Mononuclear cell (primary cell): ENCODE results near the gene PSG1. TPM values are rescaled to one million over a fixed set of nuclear protein-coding genes. Genes with fewer than 3 reads are reported as not detected.
"Not testable (repeated sequence)": the region's sequence is repeated elsewhere in the genome, so short reads cannot be mapped to it uniquely, and the experiment has no call there.

Experiments
- H3K27me3 ChIP-seq: 2 replicates; pipeline ENCODE4 v1.6.0; 2011; ENCODE audit warnings: low read length, control low read depth; ENCODE audit not compliant: insufficient read depth
- H3K4me1 ChIP-seq: 2 replicates; pipeline ENCODE4 v1.5.1; 2011; ENCODE audit warnings: mild to moderate bottlenecking, low read length, control low read depth; ENCODE audit not compliant: insufficient read depth
- H3K4me3 ChIP-seq: 2 replicates; pipeline ENCODE4 v1.5.1; 2011; ENCODE audit warnings: mild to moderate bottlenecking, low read length, moderate library complexity
- H3K9me3 ChIP-seq: 2 replicates; pipeline ENCODE4 v1.5.1; 2011; ENCODE audit warnings: low read depth, mild to moderate bottlenecking, control low read depth, low read length
- total RNA-seq: library from RNA; depleted of rRNA; stranded (reverse); fragments of >200 nt; gene quantifications from one replicate; pipeline ENCODE4 v1.2.3, GENCODE V29; 2012

Gene PSG1
- total RNA-seq, 1 donor, result not detected

DNA sequence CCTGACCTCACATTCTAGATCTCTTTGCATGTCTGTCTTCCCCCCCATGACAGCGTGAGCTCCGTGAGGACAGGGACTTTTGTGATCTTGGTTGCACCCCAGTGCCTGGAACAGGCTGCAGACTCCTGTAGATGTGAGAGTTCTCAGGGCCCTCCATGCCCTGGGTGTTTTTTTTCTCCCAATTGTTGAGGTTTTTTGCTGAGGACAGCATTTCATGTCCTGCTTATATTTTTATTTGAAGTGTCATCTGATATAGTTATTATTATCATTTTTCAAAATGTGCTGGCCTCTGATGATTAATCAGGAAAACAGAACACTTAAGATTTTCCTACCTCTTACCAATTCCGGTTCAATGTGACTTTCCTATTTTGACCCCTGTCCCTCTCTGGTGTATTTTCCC lies 24.8 kb downstream of the PSG1 start:
- H3K4me3 ChIP-seq, H3K27me3 ChIP-seq, H3K4me1 ChIP-seq, H3K9me3 ChIP-seq: not testable (repeated sequence)

DNA sequence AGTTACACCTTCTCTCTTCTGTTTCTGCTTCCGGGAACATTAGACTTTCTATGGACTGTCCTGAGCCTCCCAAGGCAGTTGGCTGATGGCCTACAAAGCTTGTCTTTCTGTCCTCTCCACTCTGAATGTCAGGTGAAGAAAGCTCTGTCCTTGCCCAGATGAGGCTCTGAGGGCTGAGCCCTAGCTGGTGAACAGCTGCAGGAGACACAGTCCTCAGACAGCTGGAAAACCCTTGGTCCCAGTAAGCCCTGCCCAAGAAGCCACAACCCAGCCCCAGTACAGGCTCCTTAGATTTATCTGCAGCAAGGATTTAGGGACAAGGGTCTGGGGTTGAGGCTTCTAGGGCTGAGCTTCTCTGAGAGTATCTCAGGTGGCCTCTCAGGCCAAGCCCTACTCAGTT lies 26.3 kb downstream of the PSG1 start:
- not testable (repeated sequence) for H3K4me1 ChIP-seq, H3K9me3 ChIP-seq, H3K4me3 ChIP-seq, H3K27me3 ChIP-seq

DNA sequence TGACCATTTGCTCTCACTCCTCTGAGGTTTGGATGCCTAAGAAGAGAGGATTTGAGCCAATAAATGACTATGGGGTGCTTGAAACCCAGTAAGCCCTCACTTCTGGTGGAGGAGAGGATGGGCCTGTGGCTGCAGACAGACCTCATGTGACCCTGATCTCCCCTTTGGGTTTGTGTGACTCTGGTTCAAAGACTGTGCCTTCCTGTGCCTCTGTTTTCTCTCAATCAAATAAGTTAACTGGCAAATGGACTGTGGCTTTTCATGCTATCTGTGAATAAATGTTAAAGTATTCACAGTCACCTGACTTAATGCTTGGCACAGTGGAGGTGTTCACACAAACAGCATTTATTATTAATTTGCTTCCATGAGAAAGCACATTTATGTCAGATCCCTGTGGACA lies 26.7 kb downstream of the PSG1 start:
- H3K27me3 ChIP-seq, H3K4me1 ChIP-seq, H3K4me3 ChIP-seq, H3K9me3 ChIP-seq: not testable (repeated sequence)

GRCh38 chr19:42851718-42852280 lies 27.7 kb downstream of the PSG1 start:
- not testable (repeated sequence) for H3K27me3 ChIP-seq, H3K9me3 ChIP-seq, H3K4me3 ChIP-seq, H3K4me1 ChIP-seq

GRCh38 chr19:42850981-42851717 lies 28.4 kb downstream of the PSG1 start:
- H3K27me3 ChIP-seq, result no peaks in the 10 kb centered on the region
- no peaks in the 10 kb centered on the region for H3K9me3 ChIP-seq
- no peaks in the 10 kb centered on the region for H3K4me1 ChIP-seq
- no peak overlapping the region for H3K4me3 ChIP-seq

DNA sequence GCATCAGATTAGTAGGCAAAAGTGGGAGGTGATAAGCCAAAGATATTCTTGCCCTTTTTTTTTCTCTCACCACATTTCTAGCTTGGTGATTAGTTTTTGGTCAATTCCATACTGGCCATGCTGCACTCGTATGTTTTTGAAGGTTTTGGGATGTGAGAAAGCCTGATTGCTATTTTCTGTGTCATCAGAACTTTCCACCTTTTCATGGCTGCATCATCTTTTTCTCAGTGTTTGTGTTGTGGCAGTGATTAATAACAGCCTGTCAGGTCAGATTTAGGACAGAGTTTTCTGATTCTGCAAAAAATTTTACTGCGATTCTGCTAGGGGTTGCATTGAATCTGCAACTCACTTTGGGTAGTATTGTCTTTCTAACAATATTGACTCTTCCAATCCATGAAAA lies 32.9 kb downstream of the PSG1 start:
- H3K27me3 ChIP-seq, result no peaks in the 10 kb centered on the region
- H3K4me1 ChIP-seq, result no peaks in the 10 kb centered on the region
- no peak overlapping the region for H3K4me3 ChIP-seq
- no peaks in the 10 kb centered on the region for H3K9me3 ChIP-seq

GRCh38 chr19:42843631-42844030 lies 35.9 kb downstream of the PSG1 start:
- H3K4me3 ChIP-seq, H3K9me3 ChIP-seq, H3K27me3 ChIP-seq, H3K4me1 ChIP-seq: not testable (repeated sequence)

DNA sequence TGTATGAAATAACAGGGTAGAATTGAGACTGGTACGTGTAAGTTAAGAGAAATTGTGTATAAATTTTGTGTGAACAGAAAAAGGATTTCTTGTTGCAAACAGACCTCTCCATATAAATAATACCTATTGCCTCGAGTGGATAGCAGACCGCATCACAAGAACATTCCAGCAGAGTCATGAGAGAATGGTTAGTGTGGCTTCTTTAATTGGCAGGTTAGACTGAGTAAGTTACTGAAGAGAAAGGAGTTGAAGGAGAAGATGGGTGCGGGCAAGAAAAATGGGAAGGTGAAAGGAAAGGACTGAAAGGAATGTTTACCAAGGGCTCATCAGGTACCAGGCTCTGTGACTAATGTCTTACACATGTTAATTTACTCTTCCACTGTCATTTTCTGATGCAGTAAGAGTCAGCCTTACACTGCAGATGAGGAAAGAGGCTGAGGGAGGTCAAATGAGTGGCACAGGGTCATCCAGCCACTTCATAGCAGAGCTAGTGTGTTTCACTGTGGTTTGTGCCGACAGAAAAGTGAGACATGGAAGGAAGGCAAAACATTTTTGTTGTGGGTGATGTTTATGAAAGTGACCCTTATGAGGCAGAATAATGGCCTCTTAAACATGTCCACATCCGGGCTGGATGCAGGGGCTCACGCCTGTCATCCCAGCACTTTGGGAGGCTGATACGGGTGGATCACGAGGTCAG lies 46.6 kb downstream of the PSG1 start:
- H3K9me3 ChIP-seq, H3K4me1 ChIP-seq, H3K4me3 ChIP-seq, H3K27me3 ChIP-seq: not testable (repeated sequence)

GRCh38 chr19:42832023-42832680 lies 47.4 kb downstream of the PSG1 start:
- not testable (repeated sequence) for H3K9me3 ChIP-seq, H3K4me1 ChIP-seq, H3K4me3 ChIP-seq, H3K27me3 ChIP-seq

- Histone ChIP-seq H3K9me3 (no peaks in the 10 kb centered on the region), H3K4me1 (no peaks in the 10 kb centered on the region), H3K27me3 (no peaks in the 10 kb centered on the region), H3K4me3 (no peak overlapping the region)
These were observed 48.1 kb downstream of the PSG1 start for GRCh38 chr19:42831221-42832019.

- not testable (repeated sequence) for H3K9me3 ChIP-seq, H3K4me1 ChIP-seq, H3K4me3 ChIP-seq, H3K27me3 ChIP-seq
These were observed 58.1 kb downstream of the PSG1 start for GRCh38 chr19:42821306-42821977.

- not testable (repeated sequence) for H3K27me3 ChIP-seq, H3K4me3 ChIP-seq, H3K9me3 ChIP-seq, H3K4me1 ChIP-seq
These were observed 59.4 kb downstream of the PSG1 start for GRCh38 chr19:42819960-42820650.

- Histone ChIP-seq H3K9me3 (no peaks in the 10 kb centered on the region), H3K4me1 (no peaks in the 10 kb centered on the region), H3K4me3 (no peak overlapping the region), H3K27me3 (no peaks in the 10 kb centered on the region)
These were observed 62.6 kb downstream of the PSG1 start for GRCh38 chr19:42816894-42817293.
